Memory B cell (primary cell): Measurements from ENCODE around the gene LDLRAD4.

Source experiments
- ATAC-seq: fragments of 150-1000 bp; cut with Tn5 transposase; 2 replicates; pipeline ENCODE4 v1.10.0; 2021; ENCODE audit warnings: low read depth, mild to moderate bottlenecking, moderate library complexity
- DNase-seq, 2 donors: peaks; one replicate each; pipeline ENCODE4 v3.0.0; 2022; ENCODE audit warnings: low spot score in 2 of 2
- H3K27ac Mint-ChIP-seq: one replicate; pipeline ENCODE4 v1.8.0; 2022; ENCODE audit warnings: mild to moderate bottlenecking, moderate library complexity, mixed read lengths
- H3K27me3 Mint-ChIP-seq: one replicate; pipeline ENCODE4 v1.8.0; 2022; ENCODE audit warnings: mixed read lengths
- H3K36me3 Mint-ChIP-seq: one replicate; pipeline ENCODE4 v1.8.0; 2022; ENCODE audit warnings: mild to moderate bottlenecking, mixed read lengths
- H3K4me1 Mint-ChIP-seq: one replicate; pipeline ENCODE4 v1.8.0; 2022; ENCODE audit warnings: mixed read lengths
- H3K4me3 Mint-ChIP-seq: one replicate; pipeline ENCODE4 v1.8.0; 2022; ENCODE audit warnings: mild to moderate bottlenecking, moderate library complexity, mixed read lengths
- H3K9me3 Mint-ChIP-seq: one replicate; pipeline ENCODE4 v1.8.0; 2022; ENCODE audit warnings: mixed read lengths

LDLRAD4 gene

DNA sequence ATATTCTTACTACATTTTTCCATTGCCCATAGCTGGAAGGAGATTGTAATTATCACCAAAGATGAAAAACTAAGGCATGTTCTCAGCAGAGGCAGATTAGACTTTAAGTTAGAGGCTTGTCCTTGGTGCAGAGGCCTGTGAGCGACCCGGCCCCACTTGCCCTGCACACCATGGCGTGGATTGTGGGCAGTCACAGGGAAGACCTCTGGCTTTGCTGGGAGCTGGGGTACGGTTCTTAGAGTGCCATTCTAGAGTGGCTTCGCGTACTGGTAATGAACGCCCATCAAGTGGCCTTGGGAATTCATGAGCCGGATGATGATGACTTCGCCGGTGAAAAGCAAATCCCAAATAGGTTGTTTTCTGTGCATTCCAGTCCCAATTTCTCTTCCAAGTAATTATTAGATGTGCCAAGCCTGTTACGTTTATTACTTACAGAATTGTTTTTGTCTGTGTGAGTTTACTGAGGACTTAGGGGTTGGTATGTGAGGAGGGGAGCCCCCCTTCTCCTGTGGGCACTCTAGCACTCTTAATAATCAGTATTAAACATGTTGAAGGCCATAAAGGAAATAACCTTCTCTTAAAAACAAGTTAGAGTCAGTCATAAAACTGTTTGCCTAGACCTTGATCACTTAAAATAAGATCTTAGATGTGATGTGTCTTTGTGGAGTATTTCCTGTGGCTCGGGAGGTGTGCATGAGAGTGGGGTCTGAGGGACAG is 90.6 kb downstream of the LDLRAD4 start:
- no peaks in the 10 kb centered on the region for H3K4me1 Mint-ChIP-seq
- DNase-seq (no peak), ATAC-seq (no peak)
- peaks cover 3% of the 10 kb centered on the region for H3K36me3 Mint-ChIP-seq
- H3K27ac Mint-ChIP-seq = no peak overlapping the region
- no peak overlapping the region for H3K4me3 Mint-ChIP-seq
- H3K27me3 Mint-ChIP-seq = peaks cover 15% of the 10 kb centered on the region
- peaks cover 7% of the 10 kb centered on the region for H3K9me3 Mint-ChIP-seq

DNA sequence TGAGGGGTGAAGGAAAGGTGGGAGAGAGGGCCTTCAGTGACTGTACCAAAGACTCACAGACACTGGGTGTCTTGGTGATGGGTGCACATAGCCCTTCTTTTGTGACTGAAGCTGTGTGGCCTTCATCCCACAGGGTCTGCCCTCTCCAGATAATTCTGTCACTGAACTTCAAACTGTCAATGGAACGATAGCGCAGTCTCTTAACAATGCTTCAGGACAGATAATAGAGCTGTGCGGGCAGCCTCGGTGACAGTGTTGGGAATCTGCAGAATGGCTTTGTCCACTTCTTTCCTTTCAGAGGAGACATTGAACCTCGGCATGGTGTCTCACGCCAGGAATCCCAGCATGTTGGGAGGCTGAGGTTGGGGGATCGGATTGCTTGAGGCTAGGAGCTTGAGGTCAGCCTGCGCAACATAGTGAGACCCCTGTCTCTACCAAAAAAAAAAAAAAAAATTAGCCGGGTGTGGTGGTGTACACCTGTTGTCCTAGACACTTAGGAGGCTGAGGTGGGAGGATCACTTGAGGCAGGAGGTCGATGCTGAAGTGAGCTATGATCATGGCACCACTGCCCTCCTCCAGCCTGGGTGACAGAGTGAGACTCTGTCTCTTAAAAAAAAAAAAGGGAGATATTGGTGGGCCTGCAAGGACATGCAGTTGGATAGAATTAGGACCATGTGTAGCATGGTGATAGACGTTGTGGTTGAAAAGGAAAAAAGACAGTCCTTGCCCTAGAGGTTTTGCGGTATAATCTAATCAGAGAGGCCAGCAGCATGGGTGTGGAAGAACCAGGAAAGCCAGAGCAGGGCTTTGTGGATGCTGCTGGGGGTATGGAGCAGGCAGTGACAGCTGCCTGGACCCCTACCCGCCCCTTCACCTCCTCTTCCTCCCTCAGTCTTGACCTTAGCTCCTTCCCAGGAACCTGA is 91.4 kb downstream of the LDLRAD4 start:
- Mint-ChIP-seq H3K4me1 (no peaks in the 10 kb centered on the region), H3K27ac (no peak overlapping the region), H3K4me3 (no peak overlapping the region), H3K36me3 (peaks cover 3% of the 10 kb centered on the region), H3K9me3 (peaks cover 9% of the 10 kb centered on the region), H3K27me3 (peaks cover 17% of the 10 kb centered on the region)
- no peak for ATAC-seq
- no peak for DNase-seq

DNA sequence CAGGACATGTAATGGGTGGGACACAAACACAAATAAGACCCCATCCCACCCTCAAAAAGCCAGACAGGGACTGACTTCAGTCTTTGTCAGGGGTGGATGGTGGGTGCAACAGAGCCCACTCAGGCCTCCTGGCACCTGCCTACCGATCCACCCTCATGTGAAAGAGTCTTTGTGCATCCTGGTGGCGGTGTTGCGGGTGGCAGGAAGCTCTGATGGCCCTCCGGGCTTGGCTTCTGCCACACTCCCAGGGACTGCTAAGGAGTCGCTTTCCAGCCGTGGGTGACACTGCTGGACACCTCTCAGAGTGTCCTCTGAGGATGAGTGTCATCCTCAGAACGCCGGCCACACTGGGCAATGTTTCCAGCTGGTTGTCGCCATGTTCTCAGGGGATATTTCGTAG is 92.6 kb downstream of the LDLRAD4 start:
- H3K9me3 Mint-ChIP-seq = peaks cover 7% of the 10 kb centered on the region
- H3K27me3 Mint-ChIP-seq = peaks cover 13% of the 10 kb centered on the region
- H3K4me3 Mint-ChIP-seq = no peak overlapping the region
- DNase-seq (no peak), ATAC-seq (no peak)
- H3K4me1 Mint-ChIP-seq = no peaks in the 10 kb centered on the region
- no peak overlapping the region for H3K27ac Mint-ChIP-seq
- H3K36me3 Mint-ChIP-seq = no peaks in the 10 kb centered on the region

DNA sequence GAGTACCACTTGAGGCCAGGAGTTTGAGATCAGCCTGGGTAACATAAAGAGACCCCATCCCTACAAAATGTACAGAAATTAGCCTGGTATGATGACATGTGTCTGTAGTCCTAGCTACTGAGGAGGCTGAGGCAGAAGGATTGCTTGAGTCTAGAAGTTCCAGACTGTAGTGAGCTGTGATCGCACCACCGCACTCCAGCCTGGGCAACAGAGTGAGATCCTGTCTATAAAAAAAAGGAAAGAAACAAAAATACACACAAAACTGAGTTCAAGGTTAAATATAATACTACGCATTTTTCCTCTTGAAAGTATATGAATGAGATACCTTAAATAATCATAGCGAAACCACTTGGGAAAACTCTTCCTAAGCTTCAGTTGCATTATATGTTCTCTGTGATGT is 94.0 kb downstream of the LDLRAD4 start:
- Mint-ChIP-seq H3K36me3 (no peaks in the 10 kb centered on the region), H3K4me1 (no peaks in the 10 kb centered on the region), H3K9me3 (peaks cover 9% of the 10 kb centered on the region), H3K27ac (no peak overlapping the region), H3K4me3 (no peak overlapping the region), H3K27me3 (peaks cover 10% of the 10 kb centered on the region)
- ATAC-seq (no peak), DNase-seq (no peak)

DNA sequence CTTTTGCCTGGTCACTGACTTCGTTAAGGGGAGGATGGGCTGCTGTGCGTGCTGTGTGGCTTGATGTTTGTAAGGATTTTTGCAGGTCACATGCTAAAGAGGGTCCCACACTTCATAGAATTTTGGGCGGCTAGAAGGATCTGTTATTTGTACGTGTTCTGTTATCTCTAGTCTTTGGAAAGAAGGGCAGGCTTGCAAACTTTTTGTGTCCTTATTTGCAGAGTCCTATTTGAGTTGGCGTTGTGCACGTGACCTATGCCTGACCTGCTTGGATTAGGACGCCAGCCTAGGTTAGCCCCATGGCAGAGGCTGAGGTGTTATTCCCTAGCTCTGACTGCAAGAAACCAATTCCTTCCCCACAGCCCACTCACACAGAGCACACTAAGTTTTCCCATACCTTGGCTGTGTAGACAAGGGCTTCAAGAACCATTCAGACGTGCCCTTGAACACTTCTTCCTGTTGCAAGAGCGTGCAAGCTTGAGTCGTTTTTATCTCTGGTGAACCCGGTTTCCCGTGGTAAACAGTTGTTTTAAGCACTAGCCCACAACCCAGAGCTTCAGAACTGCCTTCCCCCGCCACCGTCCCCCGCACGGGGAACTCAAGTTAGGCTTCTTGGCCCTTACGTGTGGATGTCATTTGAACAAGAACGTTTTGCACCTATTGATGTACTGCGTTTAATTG is 94.6 kb downstream of the LDLRAD4 start:
- Mint-ChIP-seq H3K36me3 (no peaks in the 10 kb centered on the region), H3K4me3 (no peak overlapping the region), H3K27me3 (peaks cover 10% of the 10 kb centered on the region), H3K9me3 (peaks cover 9% of the 10 kb centered on the region), H3K27ac (no peak overlapping the region), H3K4me1 (no peaks in the 10 kb centered on the region)
- DNase-seq (no peak), ATAC-seq (no peak)

DNA sequence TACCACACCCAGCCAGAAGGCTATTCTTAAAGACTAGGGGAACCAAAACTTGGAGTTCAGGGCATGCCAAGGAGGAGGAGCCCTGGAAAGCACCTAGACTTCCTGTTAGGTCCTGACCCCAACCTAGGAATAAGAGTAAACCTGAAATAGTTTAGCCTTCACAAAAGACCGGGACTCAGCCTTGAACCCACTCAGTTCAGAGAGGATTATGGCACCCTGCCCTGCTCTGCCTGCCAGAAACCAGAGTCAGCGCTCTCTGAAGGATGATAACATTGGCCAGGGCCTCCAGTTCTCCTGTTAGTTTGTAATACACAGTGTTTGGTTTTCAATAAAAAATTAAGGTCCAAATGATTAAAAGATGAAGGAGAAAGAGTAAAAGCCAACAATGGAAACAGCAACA is 96.4 kb downstream of the LDLRAD4 start:
- peaks cover 9% of the 10 kb centered on the region for H3K9me3 Mint-ChIP-seq
- no peak for ATAC-seq
- no peak overlapping the region for H3K27ac Mint-ChIP-seq

DNA sequence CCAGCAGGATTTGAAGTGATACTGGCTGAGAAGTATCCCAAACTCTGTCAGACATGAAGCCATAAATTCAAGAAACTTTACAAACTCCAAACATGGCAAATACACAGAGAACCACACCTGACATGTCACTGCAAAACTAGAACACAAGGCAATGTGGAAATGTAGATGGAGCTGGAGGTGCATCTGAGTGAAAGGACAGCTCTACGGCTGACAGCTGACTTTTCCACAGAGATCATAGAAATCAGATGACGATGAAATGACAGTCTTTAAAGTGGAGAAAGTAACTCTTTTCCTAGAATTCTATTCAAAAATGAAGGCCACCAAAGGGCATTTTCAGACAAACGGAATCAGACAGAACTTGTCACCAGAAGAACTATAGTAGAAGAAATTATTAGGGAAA is 97.5 kb downstream of the LDLRAD4 start:
- Mint-ChIP-seq H3K27me3 (peaks cover 10% of the 10 kb centered on the region), H3K4me1 (no peaks in the 10 kb centered on the region), H3K9me3 (peaks cover 9% of the 10 kb centered on the region), H3K4me3 (no peak overlapping the region), H3K27ac (no peak overlapping the region), H3K36me3 (no peaks in the 10 kb centered on the region)
- DNase-seq (no peak), ATAC-seq (no peak)

More for the DNA sequence above, 96.4 kb downstream of the LDLRAD4 start:
- Mint-ChIP-seq H3K4me3 (no peak overlapping the region), H3K4me1 (no peaks in the 10 kb centered on the region), H3K27me3 (peaks cover 10% of the 10 kb centered on the region), H3K36me3 (no peaks in the 10 kb centered on the region)
- no peak for DNase-seq

DNA sequence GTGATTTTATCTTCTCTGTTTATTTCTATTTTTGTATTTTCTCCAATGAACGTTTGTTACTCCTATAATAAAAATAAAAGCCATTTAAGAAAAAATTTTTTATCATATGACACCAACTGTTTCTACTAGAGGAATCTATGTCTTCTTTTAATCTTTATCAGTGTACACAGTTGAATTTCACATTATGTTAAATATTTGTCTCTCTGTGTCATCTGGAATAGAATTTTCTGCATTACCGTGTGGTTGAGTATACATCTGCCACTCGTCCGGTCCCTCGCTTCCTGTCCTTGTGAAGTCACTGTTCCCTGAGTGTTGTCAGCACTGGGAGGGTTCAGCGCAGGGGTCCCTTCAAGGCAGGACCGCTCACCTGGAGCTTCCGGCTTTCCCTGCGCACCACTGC is 99.2 kb downstream of the LDLRAD4 start:
- no peak for ATAC-seq
- peaks cover 7% of the 10 kb centered on the region for H3K27me3 Mint-ChIP-seq
- no peak overlapping the region for H3K4me3 Mint-ChIP-seq
- H3K4me1 Mint-ChIP-seq = no peaks in the 10 kb centered on the region
- no peak overlapping the region for H3K27ac Mint-ChIP-seq
- DNase-seq = no peak
- peaks cover 9% of the 10 kb centered on the region for H3K9me3 Mint-ChIP-seq
- no peaks in the 10 kb centered on the region for H3K36me3 Mint-ChIP-seq

DNA sequence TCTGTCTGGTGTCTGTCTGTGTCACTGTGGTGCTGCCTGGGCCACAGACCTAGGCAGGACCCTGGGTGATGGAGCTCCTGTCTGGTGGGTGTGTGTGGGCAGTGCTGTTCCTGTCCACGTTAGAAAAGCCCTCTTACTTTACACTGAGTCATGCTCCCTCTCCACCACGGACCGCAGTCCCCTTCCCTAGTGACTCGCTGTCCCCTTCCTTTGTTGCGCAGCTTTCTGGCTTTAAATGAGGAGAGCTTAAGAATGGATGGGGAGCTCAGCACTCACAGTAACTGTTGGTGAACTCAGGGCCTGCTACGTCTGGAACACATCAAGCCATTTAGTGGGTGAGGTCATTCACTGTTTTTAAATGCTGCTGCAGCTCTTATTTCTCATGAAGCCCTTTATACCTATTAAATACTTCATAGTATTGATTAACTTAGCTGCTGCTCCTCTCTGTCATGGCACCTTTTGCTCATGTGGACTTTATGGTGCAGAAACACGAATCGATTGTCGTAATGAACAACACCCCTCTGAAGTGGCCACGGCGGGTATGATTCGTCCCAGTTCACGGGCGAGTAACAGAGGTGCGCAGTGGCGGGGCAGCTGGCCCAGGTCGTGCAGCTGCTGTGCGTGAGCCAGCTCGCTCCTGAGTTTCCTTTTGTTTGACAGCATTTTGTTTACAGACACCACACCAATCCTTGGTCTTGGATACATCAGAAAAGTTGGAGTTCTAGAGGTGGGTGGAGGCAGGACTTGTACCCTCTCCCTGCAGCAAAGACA is 100.4 kb downstream of the LDLRAD4 start:
- Mint-ChIP-seq H3K27ac (no peak overlapping the region), H3K4me3 (no peak overlapping the region), H3K4me1 (no peaks in the 10 kb centered on the region), H3K36me3 (no peaks in the 10 kb centered on the region), H3K27me3 (peaks cover 4% of the 10 kb centered on the region), H3K9me3 (peaks cover 9% of the 10 kb centered on the region)
- no peak for DNase-seq
- ATAC-seq = no peak

DNA sequence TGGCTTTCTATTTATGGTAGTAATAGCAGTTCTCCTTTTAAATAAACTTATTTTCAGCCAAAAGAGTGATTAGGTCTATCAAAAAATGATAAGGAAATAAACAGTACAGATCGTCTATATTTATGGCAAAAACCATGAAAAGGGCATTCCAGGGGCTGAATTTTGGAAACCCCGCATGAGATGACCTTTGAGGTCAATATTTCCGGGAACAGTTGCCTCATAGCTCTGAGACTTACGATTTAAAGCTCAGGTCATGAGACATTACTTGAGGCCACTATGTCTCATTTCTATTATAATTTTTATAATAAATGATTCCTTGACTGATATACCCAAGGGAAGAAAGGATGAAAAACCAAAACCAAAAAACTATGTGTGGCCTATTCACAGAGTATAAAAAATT is 101.1 kb downstream of the LDLRAD4 start:
- no peak for ATAC-seq
- DNase-seq = no peak
- peaks cover 2% of the 10 kb centered on the region for H3K27me3 Mint-ChIP-seq
- peaks cover 7% of the 10 kb centered on the region for H3K9me3 Mint-ChIP-seq
- H3K4me3 Mint-ChIP-seq = no peak overlapping the region
- H3K27ac Mint-ChIP-seq = no peak overlapping the region
- H3K4me1 Mint-ChIP-seq = no peaks in the 10 kb centered on the region
- H3K36me3 Mint-ChIP-seq = no peaks in the 10 kb centered on the region

DNA sequence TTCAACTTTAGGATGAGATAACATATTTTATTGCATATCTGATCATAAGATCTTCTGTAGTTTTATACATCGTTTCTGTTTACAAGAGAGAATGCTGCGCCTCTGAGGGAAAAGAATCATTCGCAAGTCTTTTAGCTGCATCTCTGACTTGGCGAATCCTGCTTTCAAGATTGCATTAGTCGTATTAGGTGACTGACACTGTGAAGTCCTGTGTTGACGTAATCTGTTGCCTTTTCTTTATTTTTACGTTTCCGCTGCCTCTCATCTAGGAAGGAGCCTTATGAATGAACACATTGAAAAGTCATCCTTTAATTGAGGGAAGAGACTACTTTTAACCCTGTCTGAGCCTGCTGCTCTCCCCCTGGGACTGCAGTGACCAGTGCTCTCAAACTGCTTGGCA is 101.5 kb downstream of the LDLRAD4 start:
- Mint-ChIP-seq H3K4me3 (no peak overlapping the region), H3K27ac (no peak overlapping the region), H3K27me3 (peaks cover 1% of the 10 kb centered on the region), H3K4me1 (no peaks in the 10 kb centered on the region), H3K9me3 (peaks cover 6% of the 10 kb centered on the region), H3K36me3 (no peaks in the 10 kb centered on the region)
- DNase-seq = no peak
- ATAC-seq = no peak

DNA sequence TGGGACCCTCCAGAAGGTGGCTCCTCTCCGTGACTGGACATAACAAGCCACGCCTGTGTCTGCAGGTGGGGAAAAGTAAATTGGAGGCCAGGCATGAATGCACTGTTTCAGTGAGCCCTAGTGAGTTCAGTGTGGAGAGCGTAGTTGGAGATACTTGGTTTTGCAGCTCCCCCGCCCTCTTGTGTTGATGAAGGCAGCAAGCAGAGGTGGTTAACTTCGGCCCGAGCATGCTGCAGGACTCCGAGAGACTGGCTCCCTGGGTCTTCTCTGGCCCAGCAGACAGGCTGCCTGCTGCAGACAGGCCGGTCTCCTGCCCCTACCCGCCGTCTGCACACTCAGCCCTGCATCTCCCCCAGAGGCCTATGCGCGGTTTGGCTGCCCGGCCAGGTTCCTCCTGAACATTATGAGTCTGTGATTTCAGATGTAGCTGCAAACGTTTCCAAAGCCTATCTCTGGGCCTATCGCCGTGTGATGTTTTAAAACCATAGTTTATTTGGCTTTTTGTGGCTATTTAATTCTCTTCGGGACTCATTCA is 102.4 kb downstream of the LDLRAD4 start:
- DNase-seq = no peak
- Mint-ChIP-seq H3K27me3 (peaks cover 4% of the 10 kb centered on the region), H3K4me1 (no peaks in the 10 kb centered on the region), H3K9me3 (peaks cover 2% of the 10 kb centered on the region), H3K27ac (no peak overlapping the region), H3K36me3 (no peaks in the 10 kb centered on the region), H3K4me3 (no peak overlapping the region)
- ATAC-seq = no peak

DNA sequence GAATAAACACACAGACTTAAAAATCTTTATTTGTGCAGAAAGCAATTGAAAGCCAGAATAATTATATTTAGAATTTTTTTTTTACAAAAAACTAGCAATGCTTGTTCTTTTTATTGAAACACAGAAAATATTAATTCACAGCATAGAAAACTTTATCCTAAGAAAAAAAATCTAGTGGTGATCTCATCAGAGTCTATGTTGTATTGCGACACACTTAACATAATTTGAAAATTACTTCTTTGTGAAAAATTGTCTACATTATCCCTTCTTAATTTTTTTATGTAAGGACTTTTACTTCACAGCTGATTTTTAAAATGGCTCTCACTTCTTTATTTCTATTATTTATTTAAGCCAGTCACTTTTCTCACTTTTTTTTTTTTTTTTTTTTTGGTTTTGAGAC is 103.4 kb downstream of the LDLRAD4 start:
- no peak overlapping the region for H3K4me3 Mint-ChIP-seq

More for the DNA sequence above, 103.4 kb downstream of the LDLRAD4 start:
- no peaks in the 10 kb centered on the region for H3K36me3 Mint-ChIP-seq
- no peaks in the 10 kb centered on the region for H3K9me3 Mint-ChIP-seq
- DNase-seq (no peak), ATAC-seq (no peak)
- no peak overlapping the region for H3K27ac Mint-ChIP-seq
- H3K4me1 Mint-ChIP-seq = peaks cover 2% of the 10 kb centered on the region
- H3K27me3 Mint-ChIP-seq = peaks cover 4% of the 10 kb centered on the region
